ENCODE data around the gene JAZF1.

JAZF1 gene

DNA sequence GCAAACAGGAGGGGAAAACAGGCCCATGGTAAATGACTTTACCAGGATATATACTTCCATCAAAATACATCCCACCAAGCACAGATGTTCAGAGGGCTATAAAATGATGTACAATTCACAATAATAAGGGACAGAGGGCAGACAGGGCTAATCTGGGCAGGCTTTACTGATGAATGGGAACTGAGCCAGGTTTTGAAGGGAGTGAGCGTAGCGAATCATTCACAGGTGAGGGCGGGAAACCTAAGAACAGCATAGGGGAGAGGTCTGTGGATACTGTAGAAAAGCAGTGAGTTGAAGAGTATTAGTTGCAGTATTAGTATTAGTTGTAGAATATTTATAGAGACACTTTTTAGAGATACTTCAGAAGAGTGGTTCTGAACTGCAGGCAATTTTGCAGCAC is 180.8 kb downstream of the JAZF1 start:
- no peak for DNase-seq

DNA sequence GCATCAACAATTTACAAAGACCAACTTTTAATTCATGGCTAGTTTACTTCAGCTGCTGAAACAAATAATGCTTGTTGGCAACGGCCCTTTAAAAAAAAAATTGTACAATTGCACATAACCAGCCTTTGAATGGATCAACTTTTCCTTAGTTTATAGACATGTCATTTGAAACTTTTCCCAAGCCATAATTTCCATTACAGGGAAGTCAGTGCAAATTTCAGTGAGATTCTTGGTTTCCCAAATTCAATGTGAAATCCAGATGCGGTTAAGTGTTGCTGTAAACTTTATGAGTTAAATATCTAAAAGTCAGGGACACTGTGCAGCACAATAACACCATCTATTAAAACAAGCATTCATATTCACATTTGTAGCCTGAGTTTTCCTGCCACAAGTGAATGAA is 182.2 kb downstream of the JAZF1 start:
- DNase-seq = no peak

DNA sequence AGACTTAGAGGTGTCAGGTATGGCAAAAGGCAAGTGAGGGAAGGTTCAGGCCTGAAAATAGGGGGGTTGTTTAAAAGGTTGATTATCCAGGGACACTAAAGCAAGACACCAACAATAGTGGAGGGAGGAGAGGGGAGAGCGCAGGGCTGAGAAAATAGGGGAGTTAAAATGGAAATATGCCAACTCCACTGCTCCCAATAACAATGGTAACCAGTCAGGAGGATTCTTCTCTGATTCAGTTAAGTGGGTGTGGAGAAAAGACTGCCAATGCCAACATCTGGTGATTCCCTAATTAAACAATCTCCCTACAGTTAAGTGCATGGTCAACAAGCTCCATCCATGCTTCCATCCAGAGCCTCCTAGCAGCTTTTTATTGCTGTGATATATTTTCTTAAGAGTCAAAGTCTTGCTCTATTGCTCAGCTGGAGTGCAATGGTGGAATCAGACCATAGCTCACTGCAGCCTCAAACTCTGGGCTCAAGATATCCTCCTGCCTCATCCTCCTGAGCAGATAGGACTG is 183.3 kb downstream of the JAZF1 start:
- no peak for DNase-seq

DNA sequence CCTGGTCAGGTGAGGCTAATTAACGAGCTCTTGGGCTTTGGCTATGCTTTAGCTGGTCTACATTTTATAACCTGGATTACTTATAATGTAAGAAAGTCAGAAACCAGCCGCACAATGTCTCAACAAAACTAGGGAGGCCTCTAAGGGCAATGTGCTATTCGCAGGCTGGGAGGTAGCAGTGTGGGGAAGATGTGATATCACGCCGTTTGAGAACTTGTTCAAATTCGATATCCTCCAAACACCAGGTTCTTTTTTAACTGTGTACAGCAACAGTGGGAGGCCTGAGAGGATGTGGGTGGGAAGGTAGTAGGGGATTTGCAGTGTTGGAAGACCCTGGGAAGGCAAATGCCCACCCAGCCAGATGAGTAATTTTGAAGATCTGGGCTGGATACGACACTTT is 184.5 kb downstream of the JAZF1 start:
- DNase-seq = no peak

DNA sequence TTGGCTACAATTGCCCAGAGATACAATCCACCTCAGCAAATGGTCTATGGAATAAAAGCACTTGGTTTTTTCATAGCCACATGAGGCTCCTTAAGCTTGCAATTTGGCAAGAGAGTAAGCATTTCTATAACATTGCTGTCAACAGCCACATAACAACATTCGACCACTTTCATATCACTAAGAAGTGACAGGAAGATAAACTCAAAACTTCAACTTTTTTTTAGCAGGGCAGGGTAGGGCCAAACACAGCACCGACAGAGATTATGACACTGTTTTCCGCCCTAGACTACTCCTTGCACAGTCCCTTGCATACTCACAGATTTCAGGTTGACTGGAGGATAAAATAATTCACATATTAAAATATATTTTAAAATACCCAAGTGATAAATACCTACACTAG is 185.4 kb downstream of the JAZF1 start:
- no peak for DNase-seq

DNA sequence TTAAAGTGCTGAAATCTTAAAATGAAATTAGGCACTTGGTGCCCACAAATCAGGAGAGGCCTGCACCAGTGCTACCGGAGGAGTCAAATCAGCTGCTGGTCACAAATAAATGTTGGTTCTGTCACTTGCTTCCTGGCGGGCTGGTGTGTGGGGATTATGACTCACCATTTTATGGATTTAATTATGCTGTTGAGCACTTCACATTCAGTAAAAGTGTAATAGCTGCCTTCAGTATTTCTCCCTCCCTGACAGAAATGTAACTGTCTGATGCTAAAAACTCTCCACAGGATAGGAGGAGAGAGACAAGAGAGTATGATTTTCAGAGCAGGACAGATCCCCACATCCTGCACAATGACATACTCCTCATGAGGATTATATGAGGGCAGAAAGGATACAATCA is 186.0 kb downstream of the JAZF1 start:
- DNase-seq = no peak

DNA sequence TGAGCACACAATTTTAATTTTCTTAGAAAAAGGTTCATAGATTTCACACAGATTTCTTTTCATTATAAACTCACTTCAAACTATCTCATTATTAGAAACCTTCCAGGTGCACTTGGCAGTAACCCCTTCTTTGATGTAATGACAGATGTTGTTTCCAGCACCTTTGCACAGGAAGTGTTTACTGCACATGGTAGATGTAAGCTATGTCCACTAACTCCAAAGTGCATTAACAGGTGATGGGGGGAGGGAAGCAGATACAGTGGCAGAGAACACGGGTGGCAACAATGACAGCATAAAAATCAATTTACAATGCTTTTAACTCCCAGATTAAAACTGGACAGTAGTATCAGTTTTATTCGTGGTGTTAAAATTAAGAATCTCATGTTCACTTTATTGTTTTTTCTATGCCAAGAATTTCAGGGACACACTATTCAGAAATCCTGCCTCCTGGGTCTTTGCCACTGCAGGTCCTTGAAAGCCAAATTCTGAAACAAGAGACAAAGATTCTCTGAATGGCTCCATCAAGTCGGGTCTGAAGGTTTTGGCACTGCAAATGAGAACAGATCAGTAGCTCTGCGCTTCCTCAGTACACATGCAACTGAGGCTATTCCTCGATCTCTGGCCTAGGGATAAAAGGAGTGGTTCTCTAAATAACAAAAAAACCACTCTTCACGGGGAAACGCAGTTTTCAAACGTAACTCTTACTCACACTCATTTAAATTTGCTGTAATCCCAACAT is 187.7 kb downstream of the JAZF1 start:
- no peak for DNase-seq

DNA sequence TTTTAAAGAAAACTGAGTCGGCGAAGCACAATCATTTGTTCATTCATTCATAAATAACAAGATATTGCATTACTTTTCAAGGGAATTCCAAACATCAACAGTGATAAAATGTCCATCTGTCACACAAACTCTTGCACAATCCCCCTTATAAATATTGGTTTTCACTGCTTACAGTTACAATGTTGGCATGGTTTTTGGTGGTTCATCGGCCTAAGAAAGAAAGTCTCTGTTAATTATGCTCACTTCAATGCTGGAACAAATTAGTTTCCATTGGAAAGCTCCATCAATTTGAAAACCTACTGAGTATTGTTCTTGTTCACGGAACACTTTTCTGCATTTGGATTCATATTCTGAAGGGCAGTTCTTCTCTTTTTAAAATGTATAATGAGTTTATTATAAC is 188.5 kb downstream of the JAZF1 start:
- no peak for DNase-seq

DNA sequence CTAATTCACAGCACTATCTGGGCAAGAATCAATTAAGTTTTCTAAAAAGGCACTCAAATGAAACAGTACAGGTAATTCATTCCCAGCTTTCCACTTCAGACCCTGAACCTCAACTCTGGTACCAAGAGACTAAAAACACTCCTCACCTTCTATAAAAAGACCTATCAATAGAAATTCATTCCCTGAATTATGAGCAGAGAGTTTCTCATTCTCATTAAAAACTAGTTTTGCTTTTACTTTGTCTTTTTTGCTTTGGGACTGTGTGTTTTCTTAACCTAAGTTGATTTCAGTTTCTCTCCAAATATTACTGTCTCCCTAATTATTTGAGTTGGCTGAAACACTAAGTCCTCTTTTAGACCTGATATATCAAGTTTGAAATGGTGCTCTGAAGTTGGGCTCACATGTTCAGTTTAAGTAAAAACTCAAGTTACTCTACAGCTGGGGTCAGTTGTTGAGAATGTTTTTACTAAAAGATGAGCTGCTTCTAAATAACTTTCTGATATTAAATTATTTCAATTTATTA is 189.5 kb downstream of the JAZF1 start:
- no peak for DNase-seq

DNA sequence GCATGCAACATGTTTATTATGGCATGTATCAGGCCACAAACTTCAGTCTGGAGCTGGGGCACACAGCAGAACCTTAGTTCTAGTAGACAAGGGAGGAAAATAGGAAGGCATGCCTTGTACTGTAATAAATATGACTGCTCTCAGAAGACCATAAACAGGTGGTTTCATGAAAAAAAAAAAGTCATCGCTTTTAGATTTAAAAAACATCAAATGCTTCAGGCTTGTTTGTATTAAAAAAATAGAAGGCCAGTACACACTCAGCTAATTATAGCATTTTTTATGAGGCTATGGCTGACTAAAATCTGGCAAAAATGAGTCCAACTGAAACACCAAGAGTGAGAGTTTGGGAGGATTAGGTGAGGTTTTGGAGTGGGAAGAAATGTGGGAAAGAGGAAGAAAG is 204.1 kb downstream of the JAZF1 start:
- DNase-seq = no peak

DNA sequence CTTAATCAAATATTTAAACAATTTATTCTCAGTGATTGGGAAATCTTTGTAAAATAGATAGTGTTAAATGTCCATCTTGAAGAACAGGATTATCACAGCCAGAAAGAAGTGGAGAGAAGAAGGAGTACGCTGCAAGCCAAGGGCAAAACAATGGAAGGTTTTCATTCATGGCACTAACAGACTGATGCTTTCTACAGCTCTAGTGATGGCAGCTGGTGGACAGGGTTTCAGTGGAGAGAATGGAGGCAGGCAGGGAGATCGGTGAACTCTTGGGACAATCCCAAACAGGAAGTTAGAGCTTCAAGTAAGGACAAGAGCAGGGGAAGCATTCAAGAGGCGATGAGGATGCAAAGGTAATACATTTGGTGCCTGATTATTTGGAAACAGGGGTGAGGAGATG is 207.0 kb downstream of the JAZF1 start:
- no peak for DNase-seq

DNA sequence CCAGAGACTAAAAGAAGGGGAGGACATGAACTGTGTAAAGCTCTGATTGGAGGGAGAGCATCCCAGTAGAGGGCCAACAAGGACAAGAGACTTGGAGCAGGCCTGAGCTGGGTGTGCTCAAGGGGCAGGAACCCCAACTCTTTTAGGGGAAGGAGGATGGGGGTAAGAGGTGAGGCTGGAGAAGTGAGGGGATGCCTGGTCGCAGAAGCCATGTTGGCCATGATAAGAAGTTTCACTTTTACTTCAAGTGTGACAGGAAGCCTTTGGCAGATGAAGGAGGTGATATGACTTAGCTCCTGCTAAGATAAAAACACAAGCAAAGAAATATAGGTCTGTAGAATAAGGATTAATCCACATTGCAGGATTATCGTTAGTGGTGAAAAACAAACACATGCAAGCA is 208.3 kb downstream of the JAZF1 start:
- peak; percentile 2 for DNase-seq

DNA sequence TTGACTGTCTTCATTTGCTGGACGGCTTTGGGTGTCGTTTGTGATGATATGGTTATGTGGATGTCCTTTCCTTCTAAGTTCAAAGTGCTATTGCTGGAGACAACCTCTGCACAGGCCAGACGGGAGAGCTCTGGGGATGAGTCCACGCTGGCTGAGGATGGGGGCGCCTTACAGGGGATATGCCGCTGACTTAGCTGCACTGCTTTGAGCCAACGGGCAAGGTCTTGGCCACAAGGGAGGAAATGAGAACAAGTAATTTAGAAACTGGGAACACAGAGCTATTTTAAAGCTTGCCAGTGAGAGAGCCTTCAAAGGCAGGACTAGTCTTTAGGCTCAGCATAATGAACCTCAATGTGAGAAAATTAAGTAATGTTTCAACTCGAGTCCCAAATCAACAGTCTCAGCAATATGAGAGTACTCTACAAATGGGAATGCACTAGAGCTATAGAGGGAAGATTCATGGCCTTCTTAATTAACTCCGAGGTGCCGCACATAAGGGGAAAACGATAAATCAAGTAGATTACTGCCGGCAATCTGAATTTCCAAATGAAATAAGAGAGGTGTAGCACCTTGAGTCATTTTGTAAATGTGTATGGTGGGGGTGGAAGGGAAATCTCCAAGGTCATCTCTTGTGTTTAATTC is 209.3 kb downstream of the JAZF1 start:
- DNase-seq = no peak

DNA sequence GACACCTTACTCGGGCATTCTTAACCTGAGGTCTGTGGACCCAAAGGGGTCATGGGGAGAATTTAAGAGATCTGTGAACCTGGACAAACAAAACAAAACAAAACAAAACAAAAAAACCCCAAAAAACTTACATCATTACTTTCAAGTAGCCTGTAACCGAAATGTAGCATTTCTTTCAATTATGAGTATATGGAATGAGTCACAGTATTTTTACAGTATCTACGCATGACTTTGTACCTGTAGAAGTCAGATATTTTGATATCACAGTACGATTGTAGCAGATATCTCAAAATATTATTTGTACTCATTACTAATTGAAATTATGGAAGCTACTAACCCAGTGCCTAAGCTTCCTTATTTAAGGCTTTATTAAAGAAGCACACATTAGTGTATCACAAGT is 210.2 kb downstream of the JAZF1 start:
- DNase-seq = no peak

DNA sequence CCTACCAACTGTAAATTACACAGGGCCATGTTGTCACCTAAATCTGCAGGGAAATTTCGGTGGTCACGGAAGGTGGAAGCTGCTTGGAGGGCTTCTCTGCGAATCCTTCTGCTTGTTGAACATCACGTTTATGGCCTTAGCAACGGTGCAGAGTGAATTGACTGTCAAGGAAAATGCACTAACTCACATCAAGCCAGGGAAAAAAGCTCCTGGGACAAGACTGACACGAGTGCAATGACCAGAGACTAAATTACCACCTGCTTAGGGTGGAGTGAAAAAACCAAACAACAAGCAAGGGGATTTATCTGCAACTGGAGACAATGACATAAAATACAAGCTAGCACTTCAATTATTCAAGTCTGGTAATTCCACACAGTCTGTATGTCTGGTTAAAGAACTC is 211.2 kb downstream of the JAZF1 start:
- no peak for DNase-seq

DNA sequence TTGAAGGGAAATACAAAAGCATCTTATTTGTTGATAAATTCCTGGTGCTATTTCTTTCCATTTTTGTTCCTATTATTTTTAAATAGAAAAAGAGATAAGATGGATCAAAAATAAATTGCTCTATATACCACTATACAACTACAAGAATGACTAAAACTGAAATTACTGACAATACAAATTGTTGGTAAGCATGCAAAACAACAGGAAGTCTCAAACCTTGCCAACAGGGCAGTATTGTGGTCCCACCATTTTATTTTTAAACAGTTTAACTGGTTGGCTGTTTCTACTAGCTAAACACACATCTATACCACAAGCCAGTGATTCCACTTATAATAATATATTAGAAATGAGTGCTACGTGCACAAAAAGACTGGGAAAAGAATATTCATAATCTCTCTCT is 213.0 kb downstream of the JAZF1 start:
- DNase-seq = no peak

DNA sequence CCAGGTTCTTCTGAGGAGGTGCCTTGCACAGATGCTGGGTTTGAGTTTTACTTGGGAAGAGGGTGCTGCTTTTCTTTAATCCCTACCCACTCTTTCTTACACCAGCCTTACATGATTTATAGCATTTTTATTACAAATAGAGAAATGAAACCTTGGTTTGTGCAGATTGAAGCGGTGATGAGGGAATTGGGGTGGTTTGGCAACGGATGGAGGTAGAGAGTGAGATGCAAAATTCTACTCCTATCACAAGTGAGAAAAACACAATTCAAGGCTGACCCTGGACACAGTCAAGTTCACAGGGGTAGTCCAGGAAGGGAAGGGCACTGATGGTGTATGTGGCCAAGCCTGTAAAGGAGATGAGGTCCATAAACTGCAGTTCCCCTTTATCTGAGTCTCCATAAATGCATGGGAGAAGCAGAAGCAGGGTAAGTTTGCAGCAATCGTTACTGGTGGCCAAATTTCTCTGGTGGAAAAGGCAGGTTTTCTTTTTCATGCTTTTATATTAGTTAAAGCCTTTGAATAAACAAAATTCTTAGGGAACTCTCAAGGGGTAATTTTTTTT is 214.3 kb downstream of the JAZF1 start:
- DNase-seq = no peak

DNA sequence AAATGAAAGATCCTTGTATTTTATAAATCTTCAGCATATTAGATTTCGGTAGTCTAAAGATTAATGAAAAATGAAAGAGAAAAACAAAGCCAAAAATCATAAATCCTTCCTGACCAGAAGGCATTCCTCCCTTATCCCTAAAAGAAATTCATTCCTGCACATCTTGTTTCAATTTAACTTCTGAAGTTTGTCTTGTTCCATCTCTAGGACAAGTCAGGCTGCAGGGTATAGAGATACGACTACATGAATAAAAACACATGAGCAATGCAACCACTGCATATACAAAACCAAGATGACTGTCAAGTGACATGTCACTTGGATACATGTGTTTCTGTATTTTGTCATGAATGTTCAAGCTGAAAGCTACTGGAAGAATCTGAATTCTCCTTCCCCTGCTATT is 214.9 kb downstream of the JAZF1 start:
- no peak for DNase-seq

DNA sequence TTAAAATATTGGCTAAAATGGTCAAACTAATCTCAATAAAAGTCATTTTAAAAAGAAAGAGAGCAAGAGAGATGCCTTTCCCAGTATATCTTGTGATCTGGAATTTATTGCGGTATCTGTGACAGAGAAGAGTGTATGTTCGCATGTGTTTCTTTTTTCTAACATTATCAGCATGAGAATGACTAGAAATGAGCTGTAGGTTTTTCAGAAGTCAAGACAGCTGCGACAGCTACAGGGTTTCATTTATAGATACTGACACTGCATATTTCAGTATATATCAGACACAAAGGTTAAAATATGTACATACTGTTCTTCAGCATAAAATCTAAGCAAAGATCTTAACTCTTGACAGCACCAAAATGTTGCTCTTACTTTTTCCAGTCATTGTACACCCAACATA is 215.8 kb downstream of the JAZF1 start:
- no peak for DNase-seq

DNA sequence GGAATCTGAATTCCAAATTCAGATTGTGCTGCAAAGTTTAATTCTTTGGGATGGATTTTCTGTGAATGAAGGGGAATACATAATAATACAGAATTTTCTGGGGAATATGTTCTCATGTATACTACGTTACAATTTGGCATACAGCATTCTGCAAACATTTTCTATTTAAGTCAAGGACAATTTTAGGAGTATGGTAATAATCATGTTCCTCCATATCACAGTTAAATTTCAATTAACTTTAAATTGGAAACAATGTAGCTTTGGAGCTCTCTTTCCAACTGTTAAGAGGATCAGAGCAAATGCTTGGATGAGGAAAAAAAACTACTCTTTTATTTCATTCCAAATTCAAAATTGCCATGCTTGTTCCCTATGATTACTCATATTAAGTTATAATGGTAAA is 217.5 kb downstream of the JAZF1 start:
- DNase-seq = no peak

DNA sequence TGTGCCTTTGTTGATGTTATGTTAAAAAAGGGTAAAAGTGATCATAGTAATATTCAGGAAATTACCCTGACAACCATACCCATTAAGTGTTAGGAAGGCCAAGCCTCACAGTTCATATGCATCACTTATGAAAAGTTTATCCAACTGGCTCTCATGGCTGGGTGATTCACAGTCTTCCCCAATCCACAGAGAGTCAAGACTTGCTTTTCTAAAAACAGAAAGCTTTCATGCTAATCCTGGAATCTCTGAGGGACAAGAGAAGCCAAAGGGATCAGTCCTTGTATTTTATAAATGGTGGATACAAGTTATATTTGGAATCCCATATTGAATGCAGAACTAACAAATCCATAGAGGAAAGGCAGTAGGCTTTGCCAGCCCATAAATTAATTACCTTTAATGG is 218.3 kb downstream of the JAZF1 start:
- no peak for DNase-seq

DNA sequence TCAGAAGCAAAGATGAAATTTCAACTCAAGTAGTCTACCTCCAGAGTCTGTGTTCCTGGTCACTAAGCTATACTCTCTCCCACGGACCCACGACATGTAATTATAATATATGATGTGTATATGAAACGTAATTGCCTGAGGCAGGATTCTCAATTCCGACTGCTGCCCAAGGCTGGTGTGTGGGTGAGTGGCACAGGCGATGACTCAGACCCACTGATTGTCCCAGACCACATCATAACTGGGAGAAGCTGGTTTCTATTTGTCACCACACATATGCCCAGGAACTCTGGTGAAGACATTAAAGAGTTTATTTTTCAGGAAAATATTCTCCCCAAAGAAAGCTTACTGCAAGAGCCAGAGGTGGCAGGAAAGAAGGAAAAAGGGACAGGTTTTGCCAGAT is 219.3 kb downstream of the JAZF1 start:
- DNase-seq = no peak

DNA sequence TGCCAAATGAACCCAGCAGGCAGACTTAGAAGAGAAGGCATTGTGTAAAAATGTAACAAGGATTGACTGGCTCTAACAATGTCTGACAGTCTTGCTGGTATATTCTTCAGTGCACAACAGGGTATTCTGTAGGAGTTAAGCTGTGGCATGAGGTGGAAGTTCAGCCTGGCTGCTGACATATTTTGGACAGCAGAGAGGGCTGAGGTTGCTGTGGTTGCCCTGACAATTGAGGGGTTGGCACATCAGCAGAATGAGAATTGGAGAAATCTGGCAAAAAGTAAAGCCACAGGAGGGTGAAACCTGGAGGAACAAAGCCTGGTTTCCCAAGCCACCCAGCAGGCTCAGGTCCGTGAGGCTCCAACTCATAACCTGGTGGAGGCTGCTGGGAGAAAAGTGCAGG is 220.2 kb downstream of the JAZF1 start:
- no peak for DNase-seq

DNA sequence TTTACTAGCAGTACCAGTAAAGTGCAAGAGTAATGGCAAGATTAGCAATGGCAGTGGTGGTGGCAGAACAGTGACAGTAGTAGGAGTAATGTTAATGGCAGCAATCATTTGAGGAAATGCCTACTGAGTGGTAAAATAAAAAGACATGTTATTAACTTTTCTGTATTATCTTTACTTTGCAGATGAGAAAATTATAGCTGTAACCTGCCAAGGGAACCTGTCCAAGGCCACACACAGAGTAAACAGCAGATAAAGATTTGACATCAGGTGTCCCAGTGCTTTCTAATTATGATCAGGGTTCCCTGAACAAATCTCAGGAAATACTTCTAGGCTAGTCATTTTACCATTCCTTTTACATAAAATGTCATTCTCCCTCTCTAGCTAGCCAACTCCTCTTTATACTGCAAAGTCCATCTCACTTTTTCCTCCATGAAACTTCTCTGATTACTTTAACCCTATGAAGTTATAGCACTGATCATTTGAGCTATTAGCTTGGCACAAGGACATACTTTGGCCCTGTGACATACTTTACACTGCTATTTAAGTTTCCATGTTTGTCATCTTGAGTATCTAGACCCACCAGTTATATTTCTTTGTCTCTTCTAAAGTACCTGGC is 221.6 kb downstream of the JAZF1 start:
- no peak for DNase-seq
